Raji (cell line): ENCODE results near the gene CHRM5.

Experiments
- POLR2A ChIP-seq: IDR thresholded peaks from 2 replicates; pipeline ENCODE4 v1.6.1; 2011; ENCODE audit warnings: low read depth, low read length, control low read depth; ENCODE audit not compliant: insufficient read depth

Gene CHRM5

DNA sequence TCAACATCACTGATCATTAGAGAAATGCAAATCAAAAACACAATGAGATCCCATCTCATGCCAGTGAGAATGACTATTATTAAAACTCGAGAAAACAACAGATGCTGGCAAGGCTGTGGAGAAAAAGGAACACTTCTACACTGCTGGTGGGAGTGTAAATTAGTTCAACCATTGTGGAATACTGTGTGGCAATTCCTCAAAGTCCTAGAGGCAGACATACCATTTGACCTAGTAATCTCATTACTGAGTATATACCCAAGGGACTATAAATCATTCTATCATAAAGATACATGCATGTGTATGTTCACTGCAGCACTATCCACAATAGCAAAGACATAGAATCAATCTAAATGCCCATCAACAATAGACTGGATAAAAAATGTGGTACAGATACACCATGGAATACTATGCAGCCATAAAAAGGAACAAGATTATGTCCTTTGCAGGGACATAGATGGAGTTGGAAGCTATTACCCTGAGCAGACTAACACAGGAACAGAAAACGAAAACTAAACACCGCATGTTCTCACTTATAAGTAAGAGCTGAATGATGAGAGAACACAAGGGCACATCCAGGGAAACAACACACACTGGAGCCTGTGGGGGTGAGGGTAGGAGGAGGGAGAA, 85.9 kb downstream of the CHRM5 start:
- no peak for TF ChIP-seq POLR2A

DNA sequence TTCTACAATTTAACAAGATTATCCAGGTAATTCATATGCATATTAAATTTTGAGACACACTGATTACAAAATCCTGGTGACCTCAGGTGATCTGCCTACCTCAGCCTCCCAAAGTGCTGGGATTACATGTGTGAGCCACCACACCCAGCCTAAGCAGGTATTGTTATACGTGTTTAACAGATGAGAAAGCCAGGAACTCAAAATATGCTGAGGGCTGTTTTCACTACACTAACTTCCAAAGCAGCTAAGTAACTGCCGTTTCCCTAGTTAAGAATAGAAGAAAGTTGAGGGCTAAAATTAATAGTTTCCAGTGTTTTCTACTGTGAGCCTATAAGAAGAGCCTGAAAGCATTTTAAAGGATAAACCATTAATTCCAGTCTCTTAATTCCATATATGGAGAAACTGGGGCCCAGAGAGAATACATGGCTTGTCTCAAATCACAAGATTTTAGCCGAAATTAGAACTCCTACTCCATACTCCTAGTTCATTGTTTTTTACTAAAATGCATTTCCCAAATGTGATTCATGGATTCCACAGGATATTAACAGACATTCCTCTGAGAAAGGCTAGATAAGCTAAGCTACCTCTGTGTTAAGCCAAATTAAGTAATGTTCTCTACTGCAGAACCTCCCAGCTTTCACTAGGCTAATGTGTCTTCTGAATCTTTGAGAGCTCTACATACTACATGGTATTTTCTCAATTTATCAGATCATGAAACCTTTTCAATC, 87.7 kb downstream of the CHRM5 start:
- no peak for TF ChIP-seq POLR2A

DNA sequence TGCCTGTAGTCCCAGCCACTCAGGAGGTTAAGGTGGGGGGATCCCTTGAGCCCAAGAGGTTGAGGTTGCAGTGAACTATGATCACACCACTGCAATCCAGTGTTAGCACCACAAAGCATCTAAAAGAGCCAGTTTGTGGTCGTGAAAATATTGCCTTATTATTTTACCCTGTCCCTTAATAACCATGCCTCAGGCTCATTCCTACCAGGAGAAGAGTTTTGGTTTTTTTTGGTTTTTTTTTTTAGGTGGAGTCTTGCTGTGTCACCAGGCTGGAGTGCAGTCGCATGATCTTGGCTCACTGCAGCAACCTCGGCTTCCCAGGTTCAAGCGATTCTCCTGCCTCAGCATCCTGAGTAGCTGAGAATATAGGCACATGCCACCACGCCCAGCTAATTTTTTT, 88.6 kb downstream of the CHRM5 start:
- no peak for TF ChIP-seq POLR2A

DNA sequence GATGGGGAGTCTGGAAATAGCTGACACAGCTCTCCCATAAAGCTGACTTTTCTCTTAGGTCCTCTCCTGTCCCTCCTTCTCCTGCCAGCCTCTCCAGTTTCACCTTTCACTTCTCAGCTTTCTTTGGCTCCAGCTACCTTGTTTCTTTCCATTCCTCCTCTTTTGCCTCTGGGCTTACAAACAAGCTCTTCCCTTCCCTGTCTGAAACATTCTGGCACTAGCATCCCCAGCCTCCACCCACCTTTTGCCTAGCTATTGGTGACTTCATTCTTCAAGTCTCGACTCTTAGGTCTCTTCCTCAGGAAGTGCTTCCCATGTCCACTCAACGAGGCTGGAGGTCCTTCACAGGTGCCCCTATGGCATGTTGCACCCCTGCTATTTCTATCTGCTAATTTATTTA, 91.2 kb downstream of the CHRM5 start:
- no peak for TF ChIP-seq POLR2A

DNA sequence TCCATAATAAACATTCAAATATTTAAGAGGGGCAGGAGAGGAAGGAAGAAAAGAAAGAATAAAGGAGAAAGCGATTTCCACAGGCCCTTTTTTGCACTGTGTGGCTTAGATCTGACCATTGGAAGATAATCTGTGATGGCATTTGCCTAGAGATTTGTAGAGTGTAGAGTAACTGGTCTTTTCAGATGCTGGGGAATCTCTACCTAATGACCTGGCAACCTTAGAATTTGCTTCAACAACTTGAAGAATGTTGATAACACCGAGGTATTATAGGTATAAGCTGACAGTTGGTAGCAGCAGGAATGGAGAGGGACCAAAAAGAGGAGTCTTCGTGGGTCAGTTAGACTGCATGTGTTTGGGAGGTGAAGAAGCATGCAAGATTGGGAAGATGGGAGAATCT, 91.6 kb downstream of the CHRM5 start:
- TF ChIP-seq POLR2A, result no peak

DNA sequence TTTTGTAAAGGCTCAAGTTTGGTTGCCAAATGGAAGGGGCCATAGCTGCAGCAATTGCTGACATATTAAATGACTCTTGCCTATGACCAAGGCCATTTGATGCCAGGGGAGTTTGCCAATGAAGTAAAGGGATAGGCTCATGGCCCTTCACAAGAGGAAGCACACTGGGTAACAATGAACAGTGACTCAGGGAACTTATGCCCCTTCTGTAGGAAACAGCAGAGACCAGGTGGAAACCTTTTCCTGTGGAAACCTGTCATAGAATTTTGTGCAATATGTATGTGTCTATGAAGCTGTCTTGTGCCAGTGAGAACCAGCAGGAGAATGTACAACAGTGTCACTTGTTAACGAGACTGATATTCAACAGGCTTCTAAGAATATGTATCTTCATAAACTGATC, 96.1 kb downstream of the CHRM5 start:
- TF ChIP-seq POLR2A, result no peak

DNA sequence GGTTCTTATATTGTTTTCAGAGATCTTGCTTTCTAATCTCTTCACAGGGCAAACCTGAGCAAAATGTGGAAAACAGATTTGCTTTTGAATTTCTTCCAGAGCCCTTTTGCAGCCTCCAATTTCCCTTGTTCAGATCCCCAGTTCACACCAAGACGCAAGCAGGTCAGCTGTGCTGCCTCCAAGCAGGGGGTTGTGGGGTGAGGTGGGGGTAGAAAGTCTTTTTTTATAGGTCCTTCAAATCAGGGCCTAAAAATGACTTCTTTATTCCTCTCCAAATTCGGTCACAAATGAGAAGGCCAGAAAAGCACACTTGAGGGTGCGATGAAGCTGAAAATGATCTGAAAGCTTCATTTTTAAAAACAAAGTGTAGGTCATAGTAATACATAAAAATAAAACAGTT, 97.0 kb downstream of the CHRM5 start:
- no peak for TF ChIP-seq POLR2A

DNA sequence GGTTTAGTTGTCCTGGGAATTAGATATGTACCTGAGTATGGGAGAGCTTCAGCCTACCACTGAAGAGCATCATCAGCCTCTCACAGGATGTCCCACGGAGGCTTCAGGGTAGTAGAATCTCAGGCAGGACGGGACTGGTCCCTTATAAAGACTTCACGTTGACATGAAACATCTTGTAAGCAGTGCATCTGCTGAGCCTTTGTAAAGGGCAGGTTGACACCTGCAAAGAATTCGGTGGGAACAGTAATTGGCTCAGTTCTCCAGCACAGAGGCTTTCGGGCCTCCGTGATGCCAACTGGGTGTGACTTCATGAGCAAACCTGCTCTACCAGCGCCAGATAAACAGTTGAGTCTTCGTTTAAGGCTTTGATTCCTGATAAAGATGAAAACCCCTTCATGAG, 97.6 kb downstream of the CHRM5 start:
- TF ChIP-seq POLR2A, result no peak

DNA sequence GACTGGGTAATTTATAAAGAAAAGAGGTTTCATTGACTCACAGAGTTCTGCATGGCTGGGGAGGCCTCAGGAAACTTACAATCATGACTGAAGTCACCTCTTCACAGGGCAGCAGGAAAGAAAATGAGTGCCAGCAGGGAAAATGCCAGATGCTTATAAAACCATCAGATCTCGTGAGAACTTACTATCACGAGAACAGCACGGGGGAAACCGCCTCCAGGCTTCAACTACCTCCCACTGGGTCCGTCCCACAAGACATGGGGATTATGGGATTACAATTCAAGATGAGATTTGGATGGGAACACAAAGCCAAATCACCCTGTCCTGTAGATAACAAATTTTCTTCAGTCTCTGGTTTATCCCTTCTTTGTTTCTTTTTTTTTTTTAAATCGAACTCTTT, 101.7 kb downstream of the CHRM5 start:
- no peak for TF ChIP-seq POLR2A

DNA sequence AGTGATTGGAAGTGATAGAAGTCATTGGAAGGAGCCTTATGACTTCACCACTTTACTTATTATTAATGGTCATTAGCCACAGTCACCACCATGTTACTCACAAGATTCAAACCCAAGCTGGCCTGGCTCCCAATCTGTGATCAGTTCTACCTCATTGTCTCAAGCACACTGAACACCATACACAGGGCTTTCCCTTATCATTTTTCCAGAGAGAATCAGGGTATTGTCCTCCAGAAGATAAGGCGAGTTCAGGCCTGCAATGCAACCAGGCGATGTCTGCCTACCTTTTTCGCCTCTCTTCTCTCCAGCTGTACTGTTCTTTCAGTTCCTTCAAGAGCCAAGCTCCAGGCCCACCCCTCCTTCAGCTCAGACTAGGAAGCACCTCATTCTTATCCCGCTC, 108.5 kb downstream of the CHRM5 start:
- TF ChIP-seq POLR2A, result no peak

DNA sequence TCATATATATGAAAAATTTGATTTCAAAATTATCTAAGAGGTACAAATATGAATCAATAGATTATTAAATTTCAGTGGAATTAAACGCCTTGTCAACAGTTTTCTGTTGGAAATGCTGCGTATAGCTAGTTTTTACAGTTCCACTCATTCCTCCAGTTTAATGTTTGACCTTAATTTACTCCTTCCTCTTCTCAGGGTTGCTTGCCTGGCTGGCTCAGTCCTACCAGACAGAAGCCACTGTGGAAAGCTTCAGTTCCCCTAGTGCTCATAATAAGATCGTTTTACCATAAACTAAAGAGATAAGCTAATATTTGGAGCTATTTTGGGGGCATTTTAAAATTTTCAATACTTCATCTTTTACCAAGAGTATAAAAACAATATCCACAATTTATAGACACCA, 110.6 kb downstream of the CHRM5 start:
- TF ChIP-seq POLR2A, result no peak

DNA sequence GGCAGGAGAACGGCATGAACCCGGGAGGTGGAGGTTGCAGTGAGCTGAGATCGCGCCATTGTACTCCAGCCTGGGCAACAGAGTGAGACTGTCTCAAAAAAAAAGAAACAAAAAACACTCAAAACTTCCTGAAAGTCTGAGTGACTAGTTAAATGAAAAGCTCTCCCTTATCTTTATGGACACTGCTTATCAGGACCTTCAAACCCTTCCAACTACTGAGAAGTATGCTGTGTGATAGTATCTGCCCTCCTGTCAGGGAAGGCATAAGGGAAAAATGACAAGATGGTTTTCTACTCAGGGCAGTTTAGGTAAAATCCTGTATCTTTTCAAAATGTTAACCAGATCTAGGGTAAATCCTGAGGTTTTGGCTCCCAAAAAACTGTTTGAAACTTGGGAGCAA, 111.6 kb downstream of the CHRM5 start:
- no peak for TF ChIP-seq POLR2A

DNA sequence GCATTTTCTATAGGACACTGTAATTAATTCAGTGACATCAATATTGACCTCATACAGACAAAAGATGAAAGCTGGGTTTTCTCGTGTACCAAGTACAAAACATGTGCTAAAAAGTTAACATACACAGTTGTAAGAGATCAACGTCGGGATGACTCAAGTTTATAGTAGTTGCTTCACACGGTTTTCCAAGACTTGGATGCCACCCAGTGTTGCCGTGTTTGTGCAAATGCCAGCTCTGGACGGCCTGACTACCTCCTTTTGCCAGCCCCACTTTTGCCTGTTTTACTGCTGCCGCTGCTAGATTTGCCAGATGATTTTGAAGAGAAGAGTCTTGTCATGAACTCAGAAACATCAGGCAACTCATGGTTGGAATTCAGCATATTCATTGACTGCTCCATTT, 115.8 kb downstream of the CHRM5 start:
- TF ChIP-seq POLR2A, result no peak

DNA sequence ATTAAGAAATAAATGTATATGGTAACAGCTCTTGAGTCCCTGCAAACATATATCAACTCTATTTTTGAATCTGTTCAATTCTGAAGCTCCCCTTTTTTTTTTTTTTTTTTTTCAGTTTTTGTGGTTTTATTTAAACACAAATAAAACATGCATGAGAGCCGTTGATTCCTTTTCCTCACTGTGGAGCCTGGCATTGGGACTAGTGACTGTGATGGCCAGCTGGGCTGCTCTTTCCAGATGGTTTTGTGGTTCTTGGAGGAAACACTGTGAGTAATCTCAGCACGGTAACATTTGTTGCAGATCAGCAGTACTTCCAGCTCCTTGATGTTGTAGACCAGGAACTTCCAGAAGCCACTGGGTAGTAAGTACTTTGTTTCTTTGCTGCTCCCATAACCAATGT, 117.4 kb downstream of the CHRM5 start:
- TF ChIP-seq POLR2A, result no peak

DNA sequence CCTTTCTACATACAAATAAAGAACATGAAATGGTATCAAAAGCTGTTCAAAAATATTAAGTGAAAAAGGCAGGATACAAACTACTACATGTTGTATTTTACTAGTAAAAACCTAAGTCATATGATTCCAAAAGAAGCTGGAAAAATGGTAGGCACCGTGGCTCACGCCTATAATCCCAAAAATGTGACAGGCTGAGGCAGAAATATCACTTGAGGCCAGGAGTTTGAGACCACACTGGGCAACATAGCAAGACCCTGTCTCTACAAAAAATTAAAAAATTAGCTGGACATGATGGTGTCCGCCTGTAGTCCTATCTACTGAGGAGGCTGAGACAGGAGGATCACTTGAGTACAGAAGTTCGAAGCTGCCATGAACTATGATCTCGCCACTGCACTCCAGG, 131.6 kb downstream of the CHRM5 start:
- no peak for TF ChIP-seq POLR2A

DNA sequence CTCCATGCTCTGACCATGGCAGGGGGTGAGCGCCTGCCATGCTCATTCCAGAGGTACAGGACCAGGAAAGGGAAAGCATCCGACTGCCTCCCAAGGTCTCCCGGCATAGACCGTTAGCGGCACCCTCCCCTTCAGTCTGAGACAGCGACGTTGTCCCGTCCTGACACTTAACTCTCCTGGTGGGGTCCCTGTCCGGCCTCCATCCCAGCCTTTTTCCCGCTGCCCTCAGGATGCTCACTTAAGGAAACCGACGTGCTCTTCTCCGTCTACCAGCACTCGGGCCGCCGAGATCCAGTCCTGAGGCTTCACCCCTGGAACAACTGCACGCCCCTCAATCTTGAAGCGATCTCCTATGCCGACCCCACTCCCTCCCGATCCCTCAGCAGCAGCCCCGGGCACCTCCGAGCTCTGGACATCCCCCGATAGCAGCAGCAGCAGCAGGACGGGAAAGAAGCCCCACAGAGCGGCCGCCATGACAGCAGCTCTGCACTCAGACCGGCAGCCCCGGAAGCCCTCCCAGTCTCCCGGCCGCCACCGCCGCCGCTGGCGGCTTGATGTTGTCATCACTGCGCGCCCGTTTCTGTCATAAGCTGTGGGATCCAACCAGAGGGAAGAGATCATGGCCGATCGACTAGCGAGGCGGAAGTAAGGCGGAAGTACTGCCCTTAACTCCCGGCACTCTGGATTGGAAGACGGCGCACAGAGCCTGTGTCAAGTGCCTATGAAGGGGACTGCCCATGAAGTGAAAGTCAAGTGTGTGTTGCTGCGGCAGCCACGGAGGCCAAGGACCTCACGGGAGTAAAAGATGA, 133.3 kb downstream of the CHRM5 start, which contains the start of the genes EMC7 and PGBD4:
Gene EMC7, minus strand, starts transcription at position 497 of the 809 bp plus-strand sequence. Its CDS starts 23 bp downstream, at position 474.
Gene PGBD4, plus strand, starts transcription at position 718 of the 809 bp plus-strand sequence. CDS start 449 bp downstream, outside the sequence.
- TF ChIP-seq POLR2A, result peak; percentile 89
